GM23248 (cell line): Measurements from ENCODE around the gene SORL1-AS1.

ENCODE experiments used
- DNase-seq: peaks from one replicate; pipeline ENCODE4 v3.0.0-alpha.2; 2015
- H2AFZ ChIP-seq: fragments of 200-600 bp; sonication (generic); 2 replicates; pipeline ENCODE4 v1.6.1; 2016; ENCODE audit warnings: antibody characterized with exemption
- H3F3A ChIP-seq: fragments of 200-600 bp; sonication (generic); 2 replicates; pipeline ENCODE4 v1.6.1; 2016; ENCODE audit warnings: mild to moderate bottlenecking, antibody characterized with exemption, mixed run types; ENCODE audit not compliant: insufficient read depth
- H3K27ac ChIP-seq: fragments of 200-600 bp; sonication (generic); 2 replicates; pipeline ENCODE4 v1.5.1; 2016; ENCODE audit warnings: mild to moderate bottlenecking
- H3K27me3 ChIP-seq: fragments of 200-600 bp; sonication (generic); replicated peaks from 2 replicates; pipeline ENCODE4 v1.6.1; 2016; ENCODE audit warnings: mild to moderate bottlenecking; ENCODE audit not compliant: insufficient read depth
- H3K36me3 ChIP-seq: fragments of 200-600 bp; sonication (generic); 2 replicates; pipeline ENCODE4 v1.6.1; 2016; ENCODE audit warnings: low read depth, mild to moderate bottlenecking
- H3K4me1 ChIP-seq: fragments of 200-600 bp; sonication (generic); 2 replicates; pipeline ENCODE4 v1.6.1; 2016; ENCODE audit warnings: mild to moderate bottlenecking; ENCODE audit not compliant: insufficient read depth
- H3K4me2 ChIP-seq: fragments of 200-600 bp; sonication (generic); one replicate; pipeline ENCODE4 v1.6.1; 2016; ENCODE audit warnings: mild to moderate bottlenecking; ENCODE audit not compliant: unreplicated experiment
- H3K4me3 ChIP-seq: fragments of 200-600 bp; sonication (generic); 2 replicates; pipeline ENCODE4 v1.5.1; 2016; ENCODE audit warnings: mild to moderate bottlenecking
- H3K79me2 ChIP-seq: fragments of 200-600 bp; sonication (generic); 2 replicates; pipeline ENCODE4 v1.6.1; 2016; ENCODE audit warnings: mild to moderate bottlenecking; ENCODE audit not compliant: insufficient read depth
- H3K9ac ChIP-seq: fragments of 200-600 bp; sonication (generic); 2 replicates; pipeline ENCODE4 v1.6.1; 2016; ENCODE audit warnings: mild to moderate bottlenecking
- H3K9me2 ChIP-seq: fragments of 200-600 bp; sonication (generic); 2 replicates; pipeline ENCODE4 v1.6.1; 2016; ENCODE audit warnings: mixed run types, mild to moderate bottlenecking, moderate library complexity; ENCODE audit not compliant: insufficient read depth
- H3K9me3 ChIP-seq: fragments of 200-600 bp; sonication (generic); one replicate; pipeline ENCODE4 v1.6.1; 2017; ENCODE audit warnings: low read depth
- H4K20me1 ChIP-seq: fragments of 200-600 bp; sonication (generic); 2 replicates; pipeline ENCODE4 v1.6.0; 2016; ENCODE audit not compliant: insufficient read depth
- EZH2 ChIP-seq: fragments of 200-600 bp; sonication (generic); IDR thresholded peaks from 2 replicates; pipeline ENCODE4 v1.6.1; 2018; ENCODE audit warnings: antibody characterized with exemption, mild to moderate bottlenecking; ENCODE audit not compliant: insufficient read depth, poor library complexity, severe bottlenecking
- EZH2phosphoT487 ChIP-seq: fragments of 200-600 bp; sonication (generic); IDR thresholded peaks from 2 replicates; pipeline ENCODE4 v1.6.1; 2018; ENCODE audit warnings: antibody characterized with exemption, moderate library complexity, mild to moderate bottlenecking, low read depth; ENCODE audit not compliant: insufficient read depth
- WGBS, 2 experiments: methylation state at CpG; one replicate each; pipeline ENCODE4 v1.1.6; 2015 to 2017; ENCODE audit warnings: low lambda C conversion rate in 2 of 2, low coverage in 1 of 2; ENCODE audit errors: missing lambda C conversion rate in 2 of 2; 5-methylcytosine and 5-hydroxymethylcytosine counted together
- in situ Hi-C: fragments of 300-500 bp; cut with MboI; formaldehyde crosslinking; loops from 2 replicates; pipeline ENCODE4 v1.15.0; 2020

The SORL1-AS1 gene

DNA sequence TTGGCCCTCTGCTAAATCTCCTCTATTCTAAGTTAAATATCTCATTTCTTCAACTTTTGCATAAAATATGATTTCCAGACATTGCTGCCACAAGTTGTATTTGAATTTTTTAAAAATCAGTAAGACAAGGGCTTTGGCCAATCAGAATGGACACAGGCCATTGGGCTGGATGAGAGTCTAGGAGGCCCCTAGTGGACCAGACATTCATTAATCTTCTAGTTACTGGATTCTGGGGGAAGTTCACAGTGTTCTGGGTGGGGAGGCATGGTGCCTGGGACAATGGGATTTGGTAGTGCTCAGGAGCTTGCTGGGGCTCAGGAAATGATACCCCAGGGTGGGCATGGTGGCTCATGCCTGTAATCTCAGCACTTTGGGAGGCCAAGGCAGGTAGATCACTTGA, 13.0 kb downstream of the SORL1-AS1 start:
- in situ Hi-C loops, result no loop called here
- peaks cover 49% of the 10 kb centered on the region for H3K27me3 ChIP-seq
- H2AFZ ChIP-seq, result no peak overlapping the region

DNA sequence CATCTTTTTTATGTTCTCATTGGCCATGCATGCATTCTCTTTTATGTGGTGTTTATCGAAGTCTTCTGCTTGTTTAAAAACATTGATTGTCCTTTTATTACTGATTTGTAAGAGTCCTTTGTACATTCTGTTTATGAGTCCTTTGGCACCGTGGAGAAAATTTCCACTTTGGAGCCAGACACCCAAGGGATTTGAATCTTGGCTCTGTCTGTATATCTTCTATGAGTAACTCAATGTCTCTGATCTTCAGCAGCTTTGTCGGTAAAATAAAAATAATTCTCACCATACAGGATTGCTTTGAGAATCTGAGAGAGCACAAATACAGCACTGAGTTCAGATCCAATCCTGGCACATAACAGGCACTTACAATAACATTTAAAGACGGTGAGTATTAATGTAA, 13.4 kb downstream of the SORL1-AS1 start:
- Histone ChIP-seq H2AFZ (no peak overlapping the region), H3F3A (no peaks in the 10 kb centered on the region), H3K27me3 (peaks cover 49% of the 10 kb centered on the region), H3K4me3 (no peak overlapping the region), H3K9me2 (no peaks in the 10 kb centered on the region), H3K4me1 (no peaks in the 10 kb centered on the region), H3K9ac (no peak overlapping the region), H4K20me1 (no peaks in the 10 kb centered on the region), H3K79me2 (no peaks in the 10 kb centered on the region), H3K9me3 (no peaks in the 10 kb centered on the region), H3K4me2 (no peak overlapping the region), H3K27ac (no peak overlapping the region), H3K36me3 (no peaks in the 10 kb centered on the region)
- TF ChIP-seq EZH2phosphoT487, result no peak
- TF ChIP-seq EZH2, result no peak
- 4 to 9% methylated on average over 4 of the region's 4 CpGs for WGBS, 2 experiments
- in situ Hi-C loops, result no loop called here
- DNase-seq, result peak; percentile 33

More for the DNA sequence above, 13.0 kb downstream of the SORL1-AS1 start:
- no peaks in the 10 kb centered on the region for H3K4me1 ChIP-seq
- no peaks in the 10 kb centered on the region for H3K9me3 ChIP-seq
- H3F3A ChIP-seq, result no peaks in the 10 kb centered on the region
- H3K4me2 ChIP-seq, result no peak overlapping the region
- no peak overlapping the region for H3K4me3 ChIP-seq
- H3K36me3 ChIP-seq, result no peaks in the 10 kb centered on the region
- TF ChIP-seq EZH2phosphoT487, result no peak
- no peak for TF ChIP-seq EZH2
- H3K79me2 ChIP-seq, result no peaks in the 10 kb centered on the region
- H4K20me1 ChIP-seq, result no peaks in the 10 kb centered on the region
- no peak overlapping the region for H3K9ac ChIP-seq
- H3K27ac ChIP-seq, result no peak overlapping the region
- DNase-seq, result no peak
- H3K9me2 ChIP-seq, result no peaks in the 10 kb centered on the region

DNA sequence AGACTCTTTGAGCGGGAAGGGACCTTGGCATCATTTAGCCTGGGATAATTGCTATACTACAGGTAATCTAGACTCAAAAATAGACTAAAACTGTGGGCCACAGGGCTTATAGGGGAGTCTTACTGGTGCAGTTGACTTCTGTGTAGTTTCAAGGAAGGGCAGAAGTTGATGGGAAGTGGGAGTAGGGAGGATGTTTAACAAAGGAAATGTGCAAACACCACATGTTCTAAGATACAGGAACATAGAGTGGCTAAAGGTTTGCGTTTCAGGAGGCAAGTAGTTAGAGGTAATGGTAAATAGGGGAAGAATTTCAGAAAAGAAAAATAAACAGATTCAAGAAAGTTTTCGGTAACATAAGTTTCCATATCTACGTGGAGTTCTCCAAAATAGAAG, 15.1 kb downstream of the SORL1-AS1 start:
- Histone ChIP-seq H3K79me2 (no peaks in the 10 kb centered on the region), H3K4me3 (no peak overlapping the region), H3K9me3 (no peaks in the 10 kb centered on the region), H2AFZ (no peak overlapping the region), H3K4me2 (no peak overlapping the region), H3K9me2 (no peaks in the 10 kb centered on the region), H4K20me1 (no peaks in the 10 kb centered on the region), H3K4me1 (no peaks in the 10 kb centered on the region), H3K9ac (no peak overlapping the region), H3F3A (no peaks in the 10 kb centered on the region), H3K27me3 (peaks cover 50% of the 10 kb centered on the region), H3K36me3 (no peaks in the 10 kb centered on the region), H3K27ac (no peak overlapping the region)
- in situ Hi-C loops, result no loop called here
- no peak for DNase-seq
- 81 to 86% methylated on average over 4 of the region's 4 CpGs for WGBS, 2 experiments
- TF ChIP-seq EZH2 (no peak), EZH2phosphoT487 (no peak)

DNA sequence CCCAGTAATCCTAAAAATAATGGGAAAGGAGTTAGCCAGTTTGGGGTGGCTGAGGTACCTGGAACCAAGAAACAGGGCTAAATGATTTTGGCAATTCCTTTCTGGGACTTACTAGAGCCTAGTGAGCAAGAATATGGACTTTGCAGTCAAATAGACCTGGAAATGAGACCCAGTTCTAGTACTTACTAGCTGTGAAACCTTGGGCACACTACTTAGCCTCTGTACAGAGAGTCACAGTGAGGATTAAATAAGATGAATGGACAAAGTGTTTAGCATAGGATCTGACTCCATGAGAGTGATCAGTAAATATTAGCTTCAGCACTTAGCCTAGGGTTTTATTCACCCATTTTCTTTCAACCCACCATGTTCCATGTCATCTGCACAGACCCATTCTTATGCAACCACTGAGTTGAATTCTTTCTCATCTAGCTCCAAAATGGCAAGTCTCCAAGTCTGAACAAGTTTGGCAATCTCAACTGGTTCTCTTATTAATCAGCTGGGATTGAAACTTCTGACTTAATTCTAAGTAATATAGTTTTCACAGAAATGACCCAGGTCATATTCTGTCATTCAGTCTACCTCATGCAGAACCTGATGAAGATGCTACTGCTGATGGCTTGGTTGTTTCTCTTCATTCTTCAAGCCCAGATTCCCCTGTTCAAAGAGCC, 15.6 kb downstream of the SORL1-AS1 start:
- H3K9me3 ChIP-seq, result no peaks in the 10 kb centered on the region
- in situ Hi-C loops, result no loop called here
- no peak overlapping the region for H2AFZ ChIP-seq
- H3K27me3 ChIP-seq, result peaks cover 55% of the 10 kb centered on the region
- no peak overlapping the region for H3K4me3 ChIP-seq
- H4K20me1 ChIP-seq, result no peaks in the 10 kb centered on the region
- no peaks in the 10 kb centered on the region for H3K36me3 ChIP-seq
- peak; percentile 55 for DNase-seq
- H3K79me2 ChIP-seq, result no peaks in the 10 kb centered on the region
- H3K27ac ChIP-seq, result no peak overlapping the region
- TF ChIP-seq EZH2 (no peak), EZH2phosphoT487 (no peak)
- no peak overlapping the region for H3K4me2 ChIP-seq
- no peaks in the 10 kb centered on the region for H3K4me1 ChIP-seq
- H3K9ac ChIP-seq, result no peak overlapping the region
- H3K9me2 ChIP-seq, result no peaks in the 10 kb centered on the region
- no peaks in the 10 kb centered on the region for H3F3A ChIP-seq
